ENCODE data around the gene PFKFB2.

The PFKFB2 gene

GRCh38 chr1:207052911-207053769 is at the start of gene PFKFB2:
PFKFB2 (plus strand) TSS chr1:207053275; CDS start chr1:207054718, 1,443 bp downstream.
- peak within 1 kb of the TSS; percentile 91 for H3K9ac ChIP-seq (ENCODE audit: insufficient read length, low read depth)
- TF ChIP-seq SUZ12 (IDR thresholded peaks at IDR 0.05; ENCODE audit: extremely low read depth, insufficient read depth, insufficient read length) (no peak), YY1 (IDR thresholded peaks at IDR 0.05; ENCODE audit: insufficient read depth, insufficient read length) (no peak), ZNF274 (IDR thresholded peaks at IDR 0.05; ENCODE audit: low read depth, low read length) (no peak)
- peak within 1 kb of the TSS; percentile 84 for H3K4me3 ChIP-seq (ENCODE audit: insufficient read length, low read depth)
- DNase-seq (ENCODE audit: low read depth, low spot score), result peak; percentile 100
- H3K9me3 ChIP-seq (ENCODE audit: insufficient read depth, low read length), result no peaks in the 10 kb centered on the region
- peaks cover 2% of the 10 kb centered on the region for H3K4me1 ChIP-seq (ENCODE audit: insufficient read depth, insufficient read length)
- H3K36me3 ChIP-seq (ENCODE audit: insufficient read depth, insufficient read length, low read length), result peaks cover 15% of the 10 kb centered on the region
- no peaks in the 10 kb centered on the region for H3K27me3 ChIP-seq (ENCODE audit: insufficient read depth, insufficient read length)

GRCh38 chr1:207004931-207005830 is 47.9 kb upstream of the PFKFB2 start:
- peak; percentile 82 for DNase-seq (ENCODE audit: low read depth, low spot score)
- H3K36me3 ChIP-seq (ENCODE audit: insufficient read depth, insufficient read length, low read length), result no peaks in the 10 kb centered on the region
- H3K9me3 ChIP-seq (ENCODE audit: insufficient read depth, low read length), result no peaks in the 10 kb centered on the region
- H3K9ac ChIP-seq (ENCODE audit: insufficient read length, low read depth), result no peak overlapping the region
- H3K4me3 ChIP-seq (ENCODE audit: insufficient read length, low read depth), result no peak overlapping the region
- no peaks in the 10 kb centered on the region for H3K27me3 ChIP-seq (ENCODE audit: insufficient read depth, insufficient read length)
- TF ChIP-seq ZNF274 (IDR thresholded peaks at IDR 0.05; ENCODE audit: low read depth, low read length) (no peak), SUZ12 (IDR thresholded peaks at IDR 0.05; ENCODE audit: extremely low read depth, insufficient read depth, insufficient read length) (no peak), YY1 (IDR thresholded peaks at IDR 0.05; ENCODE audit: insufficient read depth, insufficient read length) (no peak)
- H3K4me1 ChIP-seq (ENCODE audit: insufficient read depth, insufficient read length), result peaks cover 2% of the 10 kb centered on the region

- no peak for TF ChIP-seq YY1 (IDR thresholded peaks at IDR 0.05; ENCODE audit: insufficient read depth, insufficient read length)
- no peak for TF ChIP-seq ZNF274 (IDR thresholded peaks at IDR 0.05; ENCODE audit: low read depth, low read length)
- no peak for TF ChIP-seq SUZ12 (IDR thresholded peaks at IDR 0.05; ENCODE audit: extremely low read depth, insufficient read depth, insufficient read length)
- Histone ChIP-seq H3K36me3 (ENCODE audit: insufficient read depth, insufficient read length, low read length) (no peaks in the 10 kb centered on the region), H3K9me3 (ENCODE audit: insufficient read depth, low read length) (no peaks in the 10 kb centered on the region), H3K27me3 (ENCODE audit: insufficient read depth, insufficient read length) (no peaks in the 10 kb centered on the region), H3K4me3 (ENCODE audit: insufficient read length, low read depth) (no peak overlapping the region), H3K4me1 (ENCODE audit: insufficient read depth, insufficient read length) (peaks cover 2% of the 10 kb centered on the region), H3K9ac (ENCODE audit: insufficient read length, low read depth) (no peak overlapping the region)
- DNase-seq (ENCODE audit: low read depth, low spot score), result no peak
Measured at GRCh38 chr1:207006083-207006482, 47.0 kb upstream of the PFKFB2 start.

- Histone ChIP-seq H3K36me3 (ENCODE audit: insufficient read depth, insufficient read length, low read length) (no peaks in the 10 kb centered on the region), H3K27me3 (ENCODE audit: insufficient read depth, insufficient read length) (no peaks in the 10 kb centered on the region), H3K9ac (ENCODE audit: insufficient read length, low read depth) (no peak overlapping the region), H3K4me1 (ENCODE audit: insufficient read depth, insufficient read length) (peaks cover 2% of the 10 kb centered on the region), H3K4me3 (ENCODE audit: insufficient read length, low read depth) (no peak overlapping the region), H3K9me3 (ENCODE audit: insufficient read depth, low read length) (no peaks in the 10 kb centered on the region)
- DNase-seq (ENCODE audit: low read depth, low spot score), result no peak
- no peak for TF ChIP-seq ZNF274 (IDR thresholded peaks at IDR 0.05; ENCODE audit: low read depth, low read length)
- no peak for TF ChIP-seq SUZ12 (IDR thresholded peaks at IDR 0.05; ENCODE audit: extremely low read depth, insufficient read depth, insufficient read length)
- no peak for TF ChIP-seq YY1 (IDR thresholded peaks at IDR 0.05; ENCODE audit: insufficient read depth, insufficient read length)
Measured at GRCh38 chr1:207006914-207007313, 46.2 kb upstream of the PFKFB2 start.

GRCh38 chr1:207007352-207008033 is 45.6 kb upstream of the PFKFB2 start:
- Histone ChIP-seq H3K9ac (ENCODE audit: insufficient read length, low read depth) (no peak overlapping the region), H3K4me1 (ENCODE audit: insufficient read depth, insufficient read length) (peaks cover 2% of the 10 kb centered on the region)
- TF ChIP-seq YY1 (IDR thresholded peaks at IDR 0.05; ENCODE audit: insufficient read depth, insufficient read length) (no peak), ZNF274 (IDR thresholded peaks at IDR 0.05; ENCODE audit: low read depth, low read length) (no peak), SUZ12 (IDR thresholded peaks at IDR 0.05; ENCODE audit: extremely low read depth, insufficient read depth, insufficient read length) (no peak)

GRCh38 chr1:207009182-207009850 is 43.8 kb upstream of the PFKFB2 start:
- Histone ChIP-seq H3K9me3 (ENCODE audit: insufficient read depth, low read length) (no peaks in the 10 kb centered on the region), H3K9ac (ENCODE audit: insufficient read length, low read depth) (no peak overlapping the region), H3K4me1 (ENCODE audit: insufficient read depth, insufficient read length) (no peaks in the 10 kb centered on the region), H3K27me3 (ENCODE audit: insufficient read depth, insufficient read length) (no peaks in the 10 kb centered on the region), H3K4me3 (ENCODE audit: insufficient read length, low read depth) (no peak overlapping the region), H3K36me3 (ENCODE audit: insufficient read depth, insufficient read length, low read length) (no peaks in the 10 kb centered on the region)
- no peak for DNase-seq (ENCODE audit: low read depth, low spot score)
- TF ChIP-seq ZNF274 (IDR thresholded peaks at IDR 0.05; ENCODE audit: low read depth, low read length) (no peak), YY1 (IDR thresholded peaks at IDR 0.05; ENCODE audit: insufficient read depth, insufficient read length) (no peak), SUZ12 (IDR thresholded peaks at IDR 0.05; ENCODE audit: extremely low read depth, insufficient read depth, insufficient read length) (no peak)

More at GRCh38 chr1:207007352-207008033, 45.6 kb upstream of the PFKFB2 start:
- H3K27me3 ChIP-seq (ENCODE audit: insufficient read depth, insufficient read length), result no peaks in the 10 kb centered on the region
- no peak overlapping the region for H3K4me3 ChIP-seq (ENCODE audit: insufficient read length, low read depth)
- no peaks in the 10 kb centered on the region for H3K36me3 ChIP-seq (ENCODE audit: insufficient read depth, insufficient read length, low read length)
- no peaks in the 10 kb centered on the region for H3K9me3 ChIP-seq (ENCODE audit: insufficient read depth, low read length)
- peak; percentile 18 for DNase-seq (ENCODE audit: low read depth, low spot score)

All from NT2/D1 (cell line).